Fibroblast of the aortic adventitia (primary cell): ENCODE data around the gene ASAP2. TPM values are rescaled to one million over a fixed set of nuclear protein-coding genes. Genes with fewer than 3 reads are reported as not detected.

Experiments used
- DNase-seq: peaks from one replicate; pipeline ENCODE4 v3.0.0-alpha.2; 2010; ENCODE audit warnings: low read depth
- H3K4me3 ChIP-seq: 2 replicates; pipeline ENCODE4 v1.5.1; 2011; ENCODE audit warnings: low read depth, mild to moderate bottlenecking, control low read depth, low read length, moderate library complexity
- CTCF ChIP-seq: IDR thresholded peaks from 2 replicates; pipeline ENCODE4 v1.5.1; 2011; ENCODE audit warnings: mild to moderate bottlenecking, low read length, control low read depth, inconsistent platforms; ENCODE audit not compliant: insufficient read depth
- total RNA-seq: library from RNA; depleted of rRNA; stranded (reverse); fragments of >200 nt; gene quantifications from 2 replicates; pipeline ENCODE4 v1.2.3, GENCODE V29; 2012; ENCODE audit warnings: low replicate concordance

ASAP2 gene
- total RNA-seq, 1 donor = 76.4 TPM

DNA sequence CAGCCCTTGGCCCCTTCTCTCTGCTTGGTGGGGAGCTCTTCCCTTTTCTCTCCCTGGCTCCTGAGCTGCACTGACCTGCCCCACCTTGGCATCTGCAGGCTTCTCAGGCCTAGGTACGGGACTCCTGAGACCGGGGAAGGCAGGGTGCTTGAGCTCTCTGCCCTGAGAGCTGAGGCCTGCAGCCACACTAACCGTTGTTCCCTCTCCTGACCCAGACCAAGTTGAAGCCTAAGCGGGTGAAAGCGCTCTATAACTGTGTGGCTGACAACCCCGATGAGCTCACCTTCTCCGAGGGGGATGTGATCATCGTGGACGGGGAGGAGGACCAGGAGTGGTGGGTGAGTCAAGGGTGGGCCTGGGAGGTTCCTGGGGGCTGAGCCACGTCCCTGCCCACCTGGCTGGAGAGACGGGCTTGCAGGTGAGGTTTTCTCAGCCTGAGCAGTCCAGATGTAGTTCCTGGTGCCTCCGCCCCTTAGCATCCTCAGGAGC is 194.5 kb downstream of the ASAP2 start:
- DNase-seq = no peak
- no peak overlapping the region for H3K4me3 ChIP-seq
- TF ChIP-seq CTCF = no peak

GRCh38 chr2:9401646-9402371 is 195.2 kb downstream of the ASAP2 start:
- no peak overlapping the region for H3K4me3 ChIP-seq

GRCh38 chr2:9403924-9404323 is 197.3 kb downstream of the ASAP2 start:
- no peak for TF ChIP-seq CTCF
- no peak for DNase-seq

More at GRCh38 chr2:9401646-9402371, 195.2 kb downstream of the ASAP2 start:
- DNase-seq = no peak
- no peak for TF ChIP-seq CTCF

DNA sequence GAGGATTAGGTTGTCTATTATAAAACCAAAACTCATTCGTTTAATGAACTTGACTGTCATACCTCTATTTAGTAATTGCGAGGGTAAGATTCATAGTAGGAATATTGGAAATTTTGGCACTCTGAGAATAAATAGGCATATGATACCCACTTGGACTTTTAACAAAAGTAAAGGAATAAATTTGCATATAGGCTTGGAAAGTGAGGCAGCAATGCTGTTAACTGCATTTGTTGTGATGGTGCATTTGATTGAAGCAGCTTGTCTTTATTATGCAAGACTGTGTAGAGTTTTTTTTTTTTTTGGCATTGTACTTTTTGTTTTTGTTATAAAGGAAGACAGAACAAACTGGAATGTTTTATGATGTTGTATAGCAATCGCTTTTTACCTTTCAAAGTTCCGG is 197.8 kb downstream of the ASAP2 start:
- H3K4me3 ChIP-seq = no peak overlapping the region
- no peak for DNase-seq
- no peak for TF ChIP-seq CTCF

More at GRCh38 chr2:9403924-9404323, 197.3 kb downstream of the ASAP2 start:
- H3K4me3 ChIP-seq = no peak overlapping the region

DNA sequence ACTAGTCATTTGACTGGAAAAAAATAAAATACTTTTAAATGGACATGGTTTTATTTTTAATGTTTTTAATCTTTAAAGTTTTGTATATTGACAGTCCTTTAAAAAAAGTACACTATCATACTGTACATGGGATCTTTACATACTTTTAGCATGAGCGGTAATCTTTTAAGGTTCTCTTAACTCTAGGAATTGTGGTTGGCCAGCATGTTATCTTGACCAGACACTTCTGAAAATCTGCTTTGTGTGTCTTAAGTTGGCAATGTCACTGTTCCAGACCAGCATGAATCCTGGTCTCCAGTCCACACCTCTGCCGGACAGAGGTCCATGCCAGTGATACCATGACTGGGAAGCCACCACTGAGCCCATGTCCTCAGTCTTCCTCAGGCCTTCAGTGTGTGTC is 199.0 kb downstream of the ASAP2 start:
- no peak for TF ChIP-seq CTCF

GRCh38 chr2:9406529-9407362 is 200.1 kb downstream of the ASAP2 start:
- no peak for DNase-seq
- no peak for TF ChIP-seq CTCF
- H3K4me3 ChIP-seq = no peak overlapping the region

More for the DNA sequence above, 199.0 kb downstream of the ASAP2 start:
- peak; percentile 49 for DNase-seq
- no peak overlapping the region for H3K4me3 ChIP-seq
